Stimulated activated CD4-positive, alpha-beta T cell treated with anti-CD3 and anti-CD28 coated beads, Interleukin-12 subunit alpha, Interleukin-12 subunit beta, amount 100 ng/mL, for 4 hours (primary cell): Measurements from ENCODE around the gene RAD51AP2.
"Not testable (repeated sequence)": the region's sequence is repeated elsewhere in the genome, so short reads cannot be mapped to it uniquely, and the experiment has no call there.

Experiments used
- DNase-seq: peaks from one replicate; pipeline ENCODE4 v3.0.0-alpha.2; 2020

The RAD51AP2 gene

GRCh38 chr2:17518212-17519154, at the start of gene RAD51AP2:
RAD51AP2 (minus strand) TSS chr2:17518440; CDS start chr2:17518415, 25 bp downstream.
- peak; percentile 13 for DNase-seq

GRCh38 chr2:17565726-17566125, 47.5 kb upstream of the RAD51AP2 start:
- not testable (repeated sequence) for DNase-seq

DNA sequence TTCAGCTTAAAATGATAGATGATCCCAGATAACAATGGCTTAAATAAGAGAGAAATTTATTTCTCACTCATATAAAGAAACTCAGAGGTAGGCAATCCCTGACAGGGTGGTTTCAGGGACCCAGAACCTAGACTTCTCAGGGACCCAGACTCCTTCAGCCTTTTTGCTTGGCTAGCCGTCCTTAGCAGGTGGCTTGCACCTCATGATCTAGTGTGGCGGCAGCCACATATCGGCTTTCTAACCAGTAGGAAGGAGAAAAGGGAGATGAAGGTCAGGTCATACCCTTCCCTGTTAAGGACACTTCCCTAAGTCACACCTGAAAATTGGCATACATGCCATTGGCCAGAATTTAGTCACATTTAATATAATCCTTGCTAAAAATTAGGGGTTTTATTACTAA, 40.6 kb upstream of the RAD51AP2 start:
- DNase-seq, result no peak

GRCh38 chr2:17558053-17558452, 39.8 kb upstream of the RAD51AP2 start:
- no peak for DNase-seq

- no peak for DNase-seq
These were observed 39.4 kb upstream of the RAD51AP2 start for GRCh38 chr2:17557596-17557995.

- no peak for DNase-seq
These were observed 36.9 kb upstream of the RAD51AP2 start for GRCh38 chr2:17555150-17555549.

DNA sequence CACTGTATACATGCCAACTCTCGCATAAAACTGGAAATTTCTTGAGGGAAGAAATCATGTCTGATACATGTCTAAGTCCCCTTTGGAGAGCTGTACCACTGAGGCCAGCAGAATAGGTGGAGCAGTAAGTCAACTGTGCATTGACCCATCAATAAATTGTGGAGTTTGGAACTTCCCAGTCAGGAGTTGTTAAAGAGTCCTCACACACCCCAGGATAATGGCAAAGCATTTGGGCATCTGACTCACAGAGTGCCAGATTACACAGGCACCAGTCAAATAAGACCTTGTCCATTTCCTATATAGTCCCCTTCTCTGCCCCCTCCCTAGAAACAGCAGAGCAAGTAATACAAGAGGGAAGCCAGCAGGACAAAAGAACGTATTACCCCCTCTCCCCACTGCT, 32.7 kb upstream of the RAD51AP2 start:
- DNase-seq, result no peak

DNA sequence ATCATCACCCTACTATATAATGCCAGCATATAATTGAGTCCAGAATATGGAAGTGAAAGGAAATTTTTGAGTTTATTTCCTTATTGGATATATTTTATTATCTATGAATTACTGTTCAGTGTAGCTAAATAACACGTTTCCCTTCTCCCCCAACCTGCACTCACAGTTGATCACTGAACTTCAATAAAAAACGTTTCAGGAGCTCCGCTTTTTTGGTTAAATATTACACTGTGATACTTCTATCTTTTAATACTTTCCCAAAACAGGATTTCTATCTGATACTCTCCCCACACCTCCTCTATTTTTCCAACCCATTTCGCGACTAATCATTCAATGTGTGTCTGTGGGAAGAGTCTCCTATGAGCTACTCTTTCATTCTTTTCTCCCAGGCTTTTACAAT, 29.5 kb upstream of the RAD51AP2 start:
- DNase-seq, result no peak

DNA sequence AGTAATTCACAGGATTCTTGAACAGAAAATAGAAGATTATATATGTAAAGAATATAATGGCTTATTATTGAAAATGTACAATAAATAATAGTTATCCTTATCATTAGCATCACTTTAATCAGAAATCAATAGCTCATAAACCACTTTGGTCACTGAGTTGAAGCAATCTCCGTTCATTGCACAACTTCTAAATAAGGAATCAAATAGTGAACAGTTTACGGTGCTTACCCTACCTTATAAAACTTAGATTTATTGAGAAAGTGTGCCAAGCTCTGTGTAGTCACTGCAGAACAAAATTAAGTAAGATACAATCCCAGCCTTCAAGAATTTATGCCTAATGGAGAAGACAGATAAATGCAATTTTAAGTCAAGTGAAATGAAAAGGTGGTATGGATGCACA, 29.0 kb upstream of the RAD51AP2 start:
- DNase-seq, result no peak

GRCh38 chr2:17545680-17546613, 27.7 kb upstream of the RAD51AP2 start:
- DNase-seq, result no peak

DNA sequence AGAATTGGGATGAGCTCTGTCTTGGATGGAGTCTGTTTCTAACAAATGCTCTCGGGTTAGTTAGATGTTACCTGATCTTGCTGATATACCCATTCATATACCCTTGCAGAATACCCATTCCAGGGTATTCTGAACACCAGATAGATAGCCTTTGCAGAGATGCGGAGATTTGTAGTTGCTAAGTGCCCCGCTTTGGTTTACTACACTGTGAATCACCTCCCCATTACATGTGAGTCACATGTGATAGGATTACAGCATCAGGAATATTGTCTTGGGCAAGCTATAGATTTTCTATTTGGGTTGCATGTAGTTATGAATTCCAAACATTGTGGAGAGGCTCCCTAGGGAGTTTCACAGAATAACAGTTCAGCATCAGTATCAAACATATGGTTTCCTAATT, 26.0 kb upstream of the RAD51AP2 start:
- DNase-seq, result no peak

DNA sequence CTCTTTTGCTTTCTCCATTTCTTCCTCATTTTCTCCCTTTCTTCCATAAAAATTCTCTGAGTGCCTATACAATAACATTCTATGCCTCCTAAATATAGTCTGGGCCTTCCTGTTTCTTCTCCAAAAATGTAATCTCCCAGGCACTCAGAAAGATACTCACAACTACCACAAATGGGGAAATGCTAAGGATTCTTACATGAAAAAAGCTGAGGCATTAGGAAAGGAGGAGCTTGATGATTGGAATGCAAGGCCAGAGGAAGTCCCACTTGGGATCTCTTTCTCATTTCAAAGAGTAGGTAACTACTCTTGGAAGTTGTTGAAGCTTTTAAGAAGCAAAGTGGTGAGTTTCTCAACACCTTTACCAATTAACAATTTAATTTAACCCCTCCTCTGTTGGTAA, 25.6 kb upstream of the RAD51AP2 start:
- DNase-seq, result no peak

- DNase-seq, result no peak
These were observed 25.0 kb upstream of the RAD51AP2 start for GRCh38 chr2:17543131-17543660.

- DNase-seq, result no peak
These were observed 24.2 kb upstream of the RAD51AP2 start for GRCh38 chr2:17542471-17542870.

DNA sequence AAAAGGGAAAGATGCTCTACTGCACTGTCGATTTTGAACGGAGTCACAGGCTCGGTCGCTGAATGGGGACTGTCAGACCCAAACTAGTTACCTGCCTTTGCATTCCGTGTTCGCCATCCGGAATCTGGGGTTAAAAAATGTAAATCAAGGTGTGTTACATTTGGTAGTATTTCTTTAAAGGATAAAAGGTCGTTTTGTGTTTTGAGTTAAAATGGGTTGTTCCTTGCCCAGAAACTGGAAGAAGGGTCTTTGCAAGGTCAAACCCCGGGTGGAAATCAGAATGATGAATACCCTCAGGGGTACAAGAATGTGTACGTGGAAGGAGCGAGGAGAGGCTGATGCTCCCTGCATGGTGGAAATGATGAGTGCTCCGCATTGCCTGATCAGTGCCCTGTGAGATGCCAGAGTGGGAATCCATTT, 23.3 kb upstream of the RAD51AP2 start:
- no peak for DNase-seq

DNA sequence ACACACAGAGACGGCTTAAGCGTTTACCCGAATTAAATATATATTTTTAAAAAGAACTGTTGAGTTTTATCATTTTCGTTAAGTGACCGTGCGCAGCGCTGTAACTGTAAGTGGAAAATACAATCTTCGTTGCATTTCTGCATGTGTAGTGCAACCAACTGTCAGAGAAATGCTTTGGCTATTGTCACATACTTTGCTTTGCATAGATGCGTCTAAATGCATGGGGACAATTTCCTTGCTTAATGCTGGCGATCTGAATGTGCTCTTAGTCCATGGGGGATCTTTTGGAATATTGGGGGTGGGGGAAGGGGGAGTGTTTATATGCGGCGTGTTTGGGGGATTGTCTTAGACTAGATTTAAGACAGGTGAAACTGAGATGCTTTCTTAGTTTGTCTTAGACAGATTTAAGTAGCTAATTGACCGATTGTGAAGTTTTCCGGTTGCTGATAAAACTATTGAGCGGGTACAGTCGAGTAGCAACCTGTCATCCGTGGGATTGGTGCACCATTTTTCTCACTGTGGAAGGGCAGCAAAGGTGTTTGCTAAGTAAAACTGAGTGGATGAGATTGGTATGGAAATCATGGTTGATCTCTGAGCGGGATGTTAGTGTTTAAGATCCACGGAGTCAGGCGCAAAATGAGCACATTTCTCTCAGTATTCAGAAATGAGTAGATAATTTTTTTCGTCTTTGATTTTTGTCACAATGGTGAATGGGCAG, 22.7 kb upstream of the RAD51AP2 start:
- no peak for DNase-seq

DNA sequence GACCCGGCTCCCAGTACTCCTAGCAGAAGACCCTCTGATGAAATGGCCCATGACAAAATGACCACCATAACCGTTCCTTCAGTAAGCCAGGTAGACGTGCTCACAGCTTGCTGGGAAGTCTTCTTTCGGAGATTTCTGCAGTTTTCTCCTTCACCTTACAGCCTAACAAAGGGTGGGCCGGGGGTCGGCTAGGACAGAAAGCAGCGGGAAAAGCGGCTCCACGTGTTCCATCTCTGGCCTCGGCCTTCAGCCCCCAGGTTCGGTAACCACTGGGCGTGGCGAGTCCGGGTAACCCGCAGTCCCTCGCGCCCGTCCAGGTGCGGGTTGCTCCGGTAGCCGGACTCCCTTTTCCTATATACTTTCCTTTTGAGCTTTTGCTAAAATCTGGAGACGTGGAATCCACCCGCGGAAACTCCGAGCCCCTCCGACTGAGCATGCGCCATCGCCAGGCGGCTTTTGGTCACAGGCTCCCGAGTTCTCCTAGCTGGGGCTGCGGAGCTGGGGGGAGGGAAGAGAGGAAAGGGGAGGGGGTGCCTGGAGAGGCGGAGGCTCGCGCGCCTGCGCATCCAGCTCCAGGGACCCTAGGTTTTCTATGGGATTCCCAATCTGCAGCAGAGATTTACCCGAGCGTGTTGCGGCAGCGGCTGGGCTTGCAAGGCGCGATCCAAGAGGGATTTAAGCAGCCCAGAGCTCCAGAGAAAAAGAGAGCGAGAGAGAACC, 22.0 kb upstream of the RAD51AP2 start, which contains the start of gene VSNL1:
Gene VSNL1, plus strand, starts transcription at position 604 of the 720 bp plus-strand sequence. CDS start 51,379 bp downstream, outside the sequence.
- DNase-seq, result no peak

- no peak for DNase-seq
These were observed 21.4 kb upstream of the RAD51AP2 start for GRCh38 chr2:17539611-17540092.

- DNase-seq, result no peak
These were observed 20.8 kb upstream of the RAD51AP2 start for GRCh38 chr2:17538844-17539554.

- DNase-seq, result no peak
These were observed 20.0 kb upstream of the RAD51AP2 start for GRCh38 chr2:17538022-17538843.
